Heart left ventricle (tissue), 16 donors: ENCODE results near the gene ABCC1. TPM values are rescaled to one million over a fixed set of nuclear protein-coding genes. Genes with fewer than 3 reads are reported as not detected.

Experiments used
- ATAC-seq, 4 donors: fragments of 200-7000 bp; cut with Tn5 transposase; one replicate each; pipeline ENCODE4 v1.9.1; 2020 to 2022; ENCODE audit warnings: moderate library complexity in 4 of 4, mild to moderate bottlenecking in 3 of 4, moderate number of reproducible peaks in 1 of 4
- DNase-seq, 5 donors: peaks; one replicate each; pipeline ENCODE4 v3.0.0-alpha.2; 2020
- H3K27ac ChIP-seq, 12 donors: fragments of 200-600 bp; sonication (generic) in 4 of 12; one replicate each; pipeline versions ENCODE4 v1.5.0 to v1.8.0; 2016 to 2022; ENCODE audit warnings: mild to moderate bottlenecking in 2 of 12
- H3K27me3 ChIP-seq, 9 donors: fragments of 200-600 bp; sonication (generic) in 2 of 9; one replicate each; pipeline versions ENCODE4 v1.5.1 to v1.8.0; 2016 to 2022; ENCODE audit warnings: mild to moderate bottlenecking in 3 of 9
- H3K36me3 ChIP-seq, 9 donors: fragments of 200-600 bp; sonication (generic) in 2 of 9; one replicate each; pipeline versions ENCODE4 v1.5.0 to v1.8.0; 2018 to 2022; ENCODE audit warnings: mild to moderate bottlenecking in 2 of 9
- H3K4me1 ChIP-seq, 12 donors: fragments of 200-600 bp; sonication (generic) in 4 of 12; one replicate each; pipeline versions ENCODE4 v1.5.0 to v1.8.0; 2016 to 2022; ENCODE audit warnings: mild to moderate bottlenecking in 3 of 12
- H3K4me3 ChIP-seq, 12 donors: fragments of 200-600 bp; sonication (generic) in 4 of 12; one replicate each; pipeline versions ENCODE4 v1.5.0 to v1.8.0; 2017 to 2022; ENCODE audit warnings: mild to moderate bottlenecking in 9 of 12, moderate library complexity in 4 of 12
- H3K9me3 ChIP-seq, 12 donors: fragments of 200-600 bp; sonication (generic) in 4 of 12; one replicate each; pipeline versions ENCODE4 v1.5.0 to v1.8.0; 2016 to 2022; ENCODE audit warnings: mild to moderate bottlenecking in 1 of 12
- CTCF ChIP-seq, 12 donors: fragments of 200-600 bp; sonication (generic) in 4 of 12; IDR thresholded peaks; one replicate each; pipeline versions ENCODE4 v1.5.0 to v1.8.0; 2018 to 2022; ENCODE audit warnings: antibody characterized with exemption in 12 of 12, mild to moderate bottlenecking in 5 of 12
- POLR2A ChIP-seq, 2 donors: fragments of 450-650 bp; IDR thresholded peaks; one replicate each; pipeline ENCODE4 v1.6.1; 2017; ENCODE audit warnings: antibody characterized with exemption in 2 of 2, mild to moderate bottlenecking in 2 of 2, moderate library complexity in 2 of 2
- WGBS, 4 donors: extraction: QIAGEN DNeasy Blood & Tissue Kit in 2 of 4; methylation state at CpG; one replicate each; pipeline versions ENCODE4 v1.1.5 to v1.1.7; 2013 to 2018; 5-methylcytosine and 5-hydroxymethylcytosine counted together
- intact Hi-C, 10 donors: fragments of 100-400 bp; cut with DNase I; formaldehyde crosslinking; loops; one replicate each; pipeline versions ENCODE4 v1.11.1 to v1.14.2; 2022
- polyA plus RNA-seq, 2 donors: library from polyadenylated mRNA; stranded (reverse); fragments of 200-250 nt; gene quantifications; one replicate each; pipeline ENCODE4 v1.2.3, GENCODE V29; 2013
- total RNA-seq, 9 donors: library from RNA; depleted of rRNA in 2 of 9; stranded (reverse); fragments of >200 nt in 2 of 9; fragmentation: NEBNext Ultra II Directional in 3 of 9; extraction: Animal tissue kit (Norgen Biotek cat#: 25700) in 3 of 9; gene quantifications; one replicate each; pipeline versions ENCODE4 v1.1.0 to v1.2.4, GENCODE V29; 2016 to 2023
- donor health status: ischemic (EF 13 %, LVEDD 7.1; RV severe dilation, severe dysfunction).
- donor health status: healthy with polysubstance abuse.
- donor health status: DM: no; HTN: yes; CAD: no.
- donor health status: DM: no; HTN: no; CAD: no.
- donor health status: ischemic (EF 25% LVEDD 6.9; RV normal size, moderate dysfunction).
- donor health status: ischemic (EF 25% LVEDD 5.7; RV mildly dilated, moderate dysfunction).
- donor health status: healthy.
- donor health status: DM: yes; HTN: yes; CAD: no.
- donor health status: ischemic (EF 35%, LVEDD 5.7; RV mildly dilated, moderate dysfunction).
- donor health status: nonischemic (EF 11% LVEDD 7.7; RV severe dilation, severe dysfunction).
- donor health status: DM: yes; HTN: yes; CAD: no.
- donor health status: PGD.
- donor health status: ischemic (EF 29% LVEDD 5.4; RV normal size, mild dysfunction).
- donor health status: nonischemic (EF 23%, LVEDD 6.1; RV moderate dilation, normal function).

ABCC1 gene
- total and polyA plus RNA-seq, 11 donors = 8.1 to 28.0 (median 22.4) TPM

DNA sequence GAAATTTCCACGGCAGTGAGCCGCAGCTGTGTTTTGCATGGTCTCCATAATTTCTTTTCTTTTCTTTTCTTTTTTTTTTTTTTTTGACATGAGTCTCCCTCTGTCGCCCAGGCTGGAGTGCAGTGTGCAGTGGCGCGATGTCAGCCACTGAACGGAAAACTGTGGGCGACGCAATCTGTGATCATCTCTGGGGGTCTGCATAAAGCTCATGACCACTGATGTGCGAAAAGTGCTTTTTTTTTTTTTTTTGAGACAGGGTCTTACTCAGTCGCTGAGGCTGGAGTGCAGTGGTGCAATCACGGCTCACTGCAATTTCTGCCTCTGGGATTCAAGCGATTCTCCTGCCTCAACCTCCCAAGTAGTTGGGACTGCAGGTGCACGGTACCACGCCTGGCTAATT, 156.2 kb downstream of the ABCC1 start:
- Histone ChIP-seq H3K4me3 (no peak overlapping the region), H3K9me3 (no peaks in the 10 kb centered on the region), H3K36me3 (peaks cover 0 to 79% (median 52%) of the 10 kb centered on the region in 9 donors), H3K27ac (no peak overlapping the region), H3K27me3 (no peaks in the 10 kb centered on the region), H3K4me1 (peaks cover 0 to 2% (median 0%) of the 10 kb centered on the region in 12 donors)
- intact Hi-C loops = no loop called here
- no peak for DNase-seq
- WGBS, 4 donors = 90 to 95% (median 92%) methylated on average over 14 of the region's 14 CpGs
- TF ChIP-seq CTCF (IDR thresholded peaks at IDR 0.05) (no peak), POLR2A (IDR thresholded peaks at IDR 0.05) (no peak)
- no peak for ATAC-seq

GRCh38 chr16:16106466-16106865, 157.1 kb downstream of the ABCC1 start:
- Histone ChIP-seq H3K36me3 (peaks cover 0 to 86% (median 60%) of the 10 kb centered on the region in 9 donors), H3K4me1 (no peaks in the 10 kb centered on the region), H3K9me3 (no peaks in the 10 kb centered on the region), H3K27ac (no peak overlapping the region), H3K4me3 (no peak overlapping the region), H3K27me3 (no peaks in the 10 kb centered on the region)
- TF ChIP-seq POLR2A (IDR thresholded peaks at IDR 0.05) = no peak
- TF ChIP-seq CTCF (IDR thresholded peaks at IDR 0.05) = no peak
- WGBS, 4 donors = 90 to 92% (median 91%) methylated on average over 6 of the region's 6 CpGs
- intact Hi-C loops = no loop called here
- DNase-seq (no peak), ATAC-seq (no peak)

GRCh38 chr16:16107839-16108238, 158.4 kb downstream of the ABCC1 start:
- Histone ChIP-seq H3K27ac (peak overlapping the region in 1 of 12 donors; percentile 60), H3K36me3 (peaks cover 0 to 91% (median 63%) of the 10 kb centered on the region in 9 donors), H3K9me3 (no peaks in the 10 kb centered on the region), H3K4me3 (no peak overlapping the region), H3K4me1 (no peaks in the 10 kb centered on the region), H3K27me3 (no peaks in the 10 kb centered on the region)
- peak in 1 of 5 donors; percentile 2 for DNase-seq
- TF ChIP-seq CTCF (IDR thresholded peaks at IDR 0.05) = no peak
- no peak for TF ChIP-seq POLR2A (IDR thresholded peaks at IDR 0.05)
- intact Hi-C loops = no loop called here
- ATAC-seq = no peak
- 76 to 86% (median 83%) methylated on average over 6 of the region's 6 CpGs for WGBS, 4 donors

- DNase-seq = no peak
- H3K27ac ChIP-seq = peak overlapping the region in 1 of 12 donors; percentile 60
- H3K4me3 ChIP-seq = no peak overlapping the region
- intact Hi-C loops = no loop called here
- no peaks in the 10 kb centered on the region for H3K9me3 ChIP-seq
- no peak for ATAC-seq
- TF ChIP-seq CTCF (IDR thresholded peaks at IDR 0.05) = no peak
- no peak for TF ChIP-seq POLR2A (IDR thresholded peaks at IDR 0.05)
- 89 to 93% (median 92%) methylated on average over 6 of the region's 6 CpGs for WGBS, 4 donors
- no peaks in the 10 kb centered on the region for H3K27me3 ChIP-seq
- peaks cover 0 to 91% (median 63%) of the 10 kb centered on the region in 9 donors for H3K36me3 ChIP-seq
- H3K4me1 ChIP-seq = no peaks in the 10 kb centered on the region
Measured at GRCh38 chr16:16108759-16109158, 159.3 kb downstream of the ABCC1 start.
